Measurements from ENCODE around the gene STPG3.

DNA sequence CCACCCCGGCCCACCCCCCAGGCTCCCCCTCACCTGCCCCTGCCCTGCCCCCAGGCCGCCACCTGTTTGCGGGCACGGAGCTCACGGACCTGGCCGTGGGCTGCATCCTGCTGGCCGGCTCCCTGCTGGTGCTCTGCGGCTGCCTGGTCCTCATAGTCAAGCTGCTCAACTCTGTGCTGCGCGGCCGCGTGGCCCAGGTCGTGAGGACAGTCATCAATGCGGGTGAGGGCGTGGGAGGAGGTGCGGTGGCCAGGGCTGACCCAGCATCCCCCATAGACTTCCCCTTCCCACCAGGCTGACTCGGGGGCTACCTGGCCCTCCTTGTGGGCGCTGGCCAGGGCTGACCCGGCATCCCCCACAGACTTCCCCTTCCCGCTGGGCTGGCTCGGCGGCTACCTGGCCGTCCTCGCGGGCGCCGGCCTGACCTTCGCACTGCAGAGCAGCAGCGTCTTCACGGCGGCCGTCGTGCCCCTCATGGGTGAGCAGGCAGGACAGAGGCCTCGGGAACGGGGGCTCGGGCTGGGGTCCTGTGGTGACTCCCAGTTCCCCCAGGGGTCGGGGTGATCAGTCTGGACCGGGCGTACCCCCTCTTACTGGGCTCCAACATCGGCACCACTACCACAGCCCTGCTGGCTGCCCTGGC is 16.9 kb upstream of the STPG3 start:
- TF ChIP-seq, protein P1, sequence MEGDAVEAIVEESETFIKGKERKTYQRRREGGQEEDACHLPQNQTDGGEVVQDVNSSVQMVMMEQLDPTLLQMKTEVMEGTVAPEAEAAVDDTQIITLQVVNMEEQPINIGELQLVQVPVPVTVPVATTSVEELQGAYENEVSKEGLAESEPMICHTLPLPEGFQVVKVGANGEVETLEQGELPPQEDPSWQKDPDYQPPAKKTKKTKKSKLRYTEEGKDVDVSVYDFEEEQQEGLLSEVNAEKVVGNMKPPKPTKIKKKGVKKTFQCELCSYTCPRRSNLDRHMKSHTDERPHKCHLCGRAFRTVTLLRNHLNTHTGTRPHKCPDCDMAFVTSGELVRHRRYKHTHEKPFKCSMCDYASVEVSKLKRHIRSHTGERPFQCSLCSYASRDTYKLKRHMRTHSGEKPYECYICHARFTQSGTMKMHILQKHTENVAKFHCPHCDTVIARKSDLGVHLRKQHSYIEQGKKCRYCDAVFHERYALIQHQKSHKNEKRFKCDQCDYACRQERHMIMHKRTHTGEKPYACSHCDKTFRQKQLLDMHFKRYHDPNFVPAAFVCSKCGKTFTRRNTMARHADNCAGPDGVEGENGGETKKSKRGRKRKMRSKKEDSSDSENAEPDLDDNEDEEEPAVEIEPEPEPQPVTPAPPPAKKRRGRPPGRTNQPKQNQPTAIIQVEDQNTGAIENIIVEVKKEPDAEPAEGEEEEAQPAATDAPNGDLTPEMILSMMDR (conservative IDR thresholded peaks at IDR 0.05; ENCODE audit: low read depth, low read length), result no peak
- no peak for TF ChIP-seq POLR2A (IDR thresholded peaks at IDR 0.05; ENCODE audit: low read depth, low read length)

Data from IMR-90 (cell line).